Muscle layer of colon (tissue), 2 donors: ENCODE measurements around the gene TNNI3.
"Not testable (repeated sequence)": the region's sequence is repeated elsewhere in the genome, so short reads cannot be mapped to it uniquely, and the experiment has no call there.

ENCODE experiments used
- H3K27ac ChIP-seq: one replicate; pipeline ENCODE4 v1.7.0; 2013; ENCODE audit warnings: low read depth, mild to moderate bottlenecking, low read length, moderate library complexity
- H3K27me3 ChIP-seq, 2 donors: one replicate each; pipeline ENCODE4 v1.7.0; 2013; ENCODE audit warnings: low read length in 2 of 2, mild to moderate bottlenecking in 2 of 2; ENCODE audit not compliant: insufficient read depth in 2 of 2, control insufficient read depth in 1 of 2
- H3K36me3 ChIP-seq: one replicate; pipeline ENCODE4 v1.7.0; 2013; ENCODE audit warnings: mild to moderate bottlenecking, low read length; ENCODE audit not compliant: insufficient read depth
- H3K4me1 ChIP-seq: one replicate; pipeline ENCODE4 v1.7.0; 2013; ENCODE audit warnings: mild to moderate bottlenecking, low read length; ENCODE audit not compliant: insufficient read depth
- H3K4me3 ChIP-seq, 2 donors: one replicate each; pipeline ENCODE4 v1.7.0; 2013; ENCODE audit warnings: low read length in 2 of 2, low read depth in 1 of 2, mild to moderate bottlenecking in 1 of 2, moderate library complexity in 1 of 2
- H3K9ac ChIP-seq: one replicate; pipeline ENCODE4 v1.7.0; 2013; ENCODE audit warnings: low read length
- H3K9me3 ChIP-seq: one replicate; pipeline ENCODE4 v1.7.0; 2013; ENCODE audit warnings: mild to moderate bottlenecking, low read length
- donor health status: abdominal sarcoma.
- donor health status: Adenocarcinoma of cecum.

Gene TNNI3

DNA sequence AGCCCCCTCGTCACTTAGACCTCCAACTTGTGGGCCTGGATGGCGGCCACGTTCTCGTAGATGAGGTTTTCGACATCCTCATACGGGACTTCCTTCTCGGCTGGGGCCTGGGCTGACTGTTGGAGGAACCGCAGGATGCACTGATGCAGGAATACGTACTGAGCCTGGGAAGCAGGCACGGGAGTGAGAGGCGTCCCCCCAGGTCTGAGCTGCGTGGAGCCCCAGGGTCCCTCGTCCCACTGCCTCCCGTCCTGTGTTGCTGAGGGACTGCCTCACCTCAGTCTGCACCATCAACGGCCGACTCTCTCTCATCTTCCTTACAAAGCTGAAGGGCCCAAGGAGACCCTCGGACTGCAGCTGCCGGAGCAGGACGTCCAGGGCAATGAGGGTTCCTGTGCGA lies 24.2 kb upstream of the TNNI3 start:
- no peaks in the 10 kb centered on the region for H3K36me3 ChIP-seq
- no peaks in the 10 kb centered on the region for H3K9me3 ChIP-seq
- no peak overlapping the region for H3K9ac ChIP-seq
- H3K27me3 ChIP-seq: peaks cover 42 to 53% of the 10 kb centered on the region in 2 donors
- no peak overlapping the region for H3K27ac ChIP-seq
- H3K4me3 ChIP-seq: no peak overlapping the region
- peaks cover 11% of the 10 kb centered on the region for H3K4me1 ChIP-seq

DNA sequence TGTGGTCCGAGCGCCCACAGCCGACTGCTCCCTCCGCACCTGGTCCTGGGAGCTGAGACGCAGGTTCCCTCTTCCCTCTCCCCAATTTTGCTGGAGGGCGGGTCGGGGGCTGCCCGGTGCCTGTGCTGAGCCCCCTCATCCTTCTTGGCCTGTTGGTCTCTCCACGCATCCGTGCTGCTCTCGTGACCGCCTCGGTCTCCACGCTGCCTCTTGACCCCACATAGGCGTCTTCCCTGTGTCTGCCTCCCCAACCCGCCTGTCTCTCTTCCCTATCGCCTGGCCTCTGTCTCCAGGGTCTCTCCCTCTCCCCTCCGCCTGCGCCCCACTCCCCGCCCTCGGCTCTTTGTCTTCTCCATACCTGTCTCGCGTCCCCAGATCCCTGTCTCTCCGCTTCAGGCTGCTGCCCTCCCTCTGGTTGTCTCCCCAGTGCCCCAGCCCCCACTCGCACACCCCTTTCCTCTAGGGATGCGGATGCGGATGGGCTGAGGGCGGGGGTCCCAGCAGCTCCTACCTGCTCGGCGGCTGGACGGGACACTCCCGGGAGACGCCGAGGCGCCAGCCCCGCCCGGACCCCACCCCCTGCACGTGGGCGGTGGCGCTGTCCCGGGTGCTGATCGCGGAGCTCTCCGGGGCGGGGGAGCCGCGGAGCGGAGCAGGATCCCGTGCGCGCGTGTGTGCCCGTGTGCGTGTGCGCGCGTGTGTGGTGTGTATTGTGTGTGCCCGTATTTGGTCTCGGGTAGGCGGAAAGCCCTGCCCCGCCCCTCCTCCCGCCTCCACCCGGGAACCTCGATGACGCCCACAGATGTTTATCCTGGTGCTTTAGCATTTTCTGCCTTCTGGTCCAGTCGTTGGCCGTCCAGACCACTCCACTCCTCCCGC lies 22.3 kb upstream of the TNNI3 start, which contains the start of gene SYT5:
SYT5 (minus strand) TSS at position 684 of the 879 bp plus-strand sequence. CDS start 1,248 bp downstream, outside the sequence.
- peaks cover 61 to 72% of the 10 kb centered on the region in 2 donors for H3K27me3 ChIP-seq
- no peak within 1 kb of the TSS for H3K27ac ChIP-seq

GRCh38 chr19:55178781-55179599 lies 21.5 kb upstream of the TNNI3 start:
- H3K9me3 ChIP-seq: no peaks in the 10 kb centered on the region
- H3K27me3 ChIP-seq: peaks cover 69 to 81% of the 10 kb centered on the region in 2 donors
- H3K27ac ChIP-seq: no peak overlapping the region
- H3K4me1 ChIP-seq: peaks cover 11% of the 10 kb centered on the region
- no peak overlapping the region for H3K9ac ChIP-seq
- no peak overlapping the region for H3K4me3 ChIP-seq
- no peaks in the 10 kb centered on the region for H3K36me3 ChIP-seq

More for the DNA sequence above, 22.3 kb upstream of the TNNI3 start, which contains the start of gene SYT5:
- Histone ChIP-seq H3K9ac (no peak within 1 kb of the TSS), H3K9me3 (no peaks in the 10 kb centered on the region), H3K4me1 (peaks cover 11% of the 10 kb centered on the region), H3K4me3 (no peak within 1 kb of the TSS), H3K36me3 (no peaks in the 10 kb centered on the region)

GRCh38 chr19:55176076-55176475 lies 18.5 kb upstream of the TNNI3 start:
- Histone ChIP-seq H3K27ac (no peak overlapping the region), H3K9me3 (no peaks in the 10 kb centered on the region), H3K27me3 (peaks cover 72 to 98% of the 10 kb centered on the region in 2 donors)

GRCh38 chr19:55175117-55175867 lies 17.8 kb upstream of the TNNI3 start:
- Histone ChIP-seq H3K4me3 (no peak overlapping the region), H3K4me1 (peaks cover 11% of the 10 kb centered on the region), H3K9ac (no peak overlapping the region), H3K9me3 (no peaks in the 10 kb centered on the region), H3K27ac (no peak overlapping the region), H3K27me3 (peaks cover 70 to 93% of the 10 kb centered on the region in 2 donors), H3K36me3 (no peaks in the 10 kb centered on the region)

More at GRCh38 chr19:55176076-55176475, 18.5 kb upstream of the TNNI3 start:
- Histone ChIP-seq H3K4me1 (peaks cover 11% of the 10 kb centered on the region), H3K9ac (no peak overlapping the region), H3K36me3 (no peaks in the 10 kb centered on the region), H3K4me3 (no peak overlapping the region)

- Histone ChIP-seq H3K9me3 (no peaks in the 10 kb centered on the region), H3K9ac (no peak overlapping the region), H3K27ac (no peak overlapping the region), H3K27me3 (peaks cover 67 to 93% of the 10 kb centered on the region in 2 donors), H3K4me1 (peaks cover 8% of the 10 kb centered on the region), H3K4me3 (no peak overlapping the region), H3K36me3 (no peaks in the 10 kb centered on the region)
Observed at GRCh38 chr19:55174425-55175116, 17.0 kb upstream of the TNNI3 start.

GRCh38 chr19:55173714-55174409 lies 16.3 kb upstream of the TNNI3 start:
- H3K9ac ChIP-seq: no peak overlapping the region
- no peaks in the 10 kb centered on the region for H3K9me3 ChIP-seq
- H3K4me1 ChIP-seq: peaks cover under 1% of the 10 kb centered on the region
- no peak overlapping the region for H3K27ac ChIP-seq
- H3K27me3 ChIP-seq: peaks cover 59 to 93% of the 10 kb centered on the region in 2 donors
- no peak overlapping the region for H3K4me3 ChIP-seq
- H3K36me3 ChIP-seq: no peaks in the 10 kb centered on the region

GRCh38 chr19:55173186-55173713 lies 15.7 kb upstream of the TNNI3 start:
- Histone ChIP-seq H3K9me3 (no peaks in the 10 kb centered on the region), H3K4me1 (no peaks in the 10 kb centered on the region), H3K9ac (no peak overlapping the region), H3K27ac (no peak overlapping the region), H3K27me3 (peaks cover 54 to 91% of the 10 kb centered on the region in 2 donors), H3K4me3 (no peak overlapping the region), H3K36me3 (no peaks in the 10 kb centered on the region)

GRCh38 chr19:55172741-55173140 lies 15.2 kb upstream of the TNNI3 start:
- H3K27ac ChIP-seq: no peak overlapping the region
- H3K4me3 ChIP-seq: no peak overlapping the region
- H3K36me3 ChIP-seq: no peaks in the 10 kb centered on the region
- H3K27me3 ChIP-seq: peaks cover 53 to 89% of the 10 kb centered on the region in 2 donors
- no peaks in the 10 kb centered on the region for H3K4me1 ChIP-seq
- no peak overlapping the region for H3K9ac ChIP-seq
- no peaks in the 10 kb centered on the region for H3K9me3 ChIP-seq

- H3K4me1 ChIP-seq, H3K9ac ChIP-seq, H3K4me3 ChIP-seq, H3K27ac ChIP-seq, H3K36me3 ChIP-seq, H3K9me3 ChIP-seq: not testable (repeated sequence)
- H3K27me3 ChIP-seq: peaks cover 57 to 89% of the 10 kb centered on the region in 2 donors
Observed at GRCh38 chr19:55172318-55172717, 14.8 kb upstream of the TNNI3 start.
